Stimulated activated CD8-positive, alpha-beta memory T cell treated with anti-CD3 and anti-CD28 coated beads, Interleukin-12 subunit alpha, Interleukin-12 subunit beta, amount 100 ng/mL, for 4 hours (primary cell): ENCODE data around the gene LRRC4C.

Experiments
- DNase-seq: peaks from one replicate; pipeline ENCODE4 v3.0.0-alpha.2; 2020; ENCODE audit warnings: low read depth

Gene LRRC4C

GRCh38 chr11:41250408-41250935 lies 209.0 kb downstream of the LRRC4C start:
- DNase-seq: no peak

GRCh38 chr11:41247621-41248020 lies 211.8 kb downstream of the LRRC4C start:
- DNase-seq: no peak

DNA sequence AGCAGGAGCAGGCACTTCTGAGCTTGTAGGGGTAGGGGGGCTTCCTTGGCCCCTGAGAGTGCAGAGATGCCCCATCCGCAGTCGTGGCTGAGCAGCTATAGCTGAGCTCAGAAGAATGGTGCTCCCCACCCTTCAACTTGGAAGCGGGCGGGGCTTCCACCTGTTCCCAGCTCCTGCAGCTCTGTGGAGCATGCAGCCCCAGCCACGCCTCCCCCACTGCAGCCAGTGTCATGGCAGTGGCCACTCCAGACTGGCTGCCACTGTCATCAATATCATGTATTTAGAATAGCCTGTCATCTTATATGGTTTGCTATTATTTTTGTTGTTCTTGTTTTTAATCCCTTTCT lies 213.1 kb downstream of the LRRC4C start:
- no peak for DNase-seq

DNA sequence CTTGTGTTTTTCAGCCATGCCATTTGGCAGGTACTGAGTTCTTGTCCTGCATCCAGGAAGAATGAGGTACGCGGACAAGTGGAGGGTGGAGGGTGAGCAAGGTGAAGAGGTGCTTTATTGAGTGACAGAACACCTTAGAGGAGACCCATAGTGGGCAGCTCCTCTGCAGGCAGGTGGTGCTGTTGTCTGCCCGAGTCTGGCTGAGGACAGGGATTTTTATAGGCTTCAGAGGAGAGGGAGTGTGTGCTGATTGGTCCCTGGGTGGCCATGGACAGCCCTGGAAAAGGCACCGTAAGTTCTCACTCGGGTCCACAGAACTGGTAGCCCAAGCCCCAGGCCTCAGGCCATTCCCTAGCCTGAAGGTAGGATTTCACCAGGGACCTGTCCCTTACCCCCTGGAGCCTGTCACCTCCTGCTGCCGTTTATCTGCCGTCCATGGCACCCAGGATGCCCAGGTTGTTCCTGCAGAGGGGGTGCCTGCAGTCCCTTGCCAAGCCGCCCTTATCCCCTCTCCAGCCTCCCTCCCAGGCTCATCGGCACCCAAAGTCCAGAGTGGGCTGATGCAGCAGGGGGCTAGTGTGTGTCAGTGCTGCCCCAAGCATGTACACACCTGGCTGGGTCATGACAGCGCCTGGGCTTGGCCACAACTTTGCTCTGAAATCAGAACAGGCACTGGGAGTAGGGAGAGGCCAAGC lies 213.6 kb downstream of the LRRC4C start:
- no peak for DNase-seq

DNA sequence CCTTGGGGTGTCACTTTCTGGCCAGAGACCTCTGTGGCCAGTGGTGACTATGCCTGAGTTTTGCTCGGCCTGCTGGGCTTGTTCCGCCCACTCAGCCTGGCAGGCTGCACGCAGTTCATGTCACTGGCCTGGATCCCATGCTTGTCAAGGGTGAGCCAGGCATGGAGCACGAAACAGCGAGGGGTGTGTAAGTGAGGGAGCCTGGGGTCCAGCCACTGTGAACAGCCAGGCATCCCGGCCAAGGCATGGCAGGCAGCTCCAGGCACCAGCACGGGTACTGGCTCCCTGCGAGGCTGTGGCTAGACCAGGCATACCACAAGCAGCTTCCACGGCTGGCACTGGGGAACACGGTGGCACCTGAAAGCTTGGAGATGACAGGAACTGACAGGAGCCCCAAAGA lies 214.3 kb downstream of the LRRC4C start:
- no peak for DNase-seq

- DNase-seq: no peak
Observed at GRCh38 chr11:41237382-41237781, 222.1 kb downstream of the LRRC4C start.

- no peak for DNase-seq
Observed at GRCh38 chr11:41235668-41236067, 223.8 kb downstream of the LRRC4C start.

- DNase-seq: no peak
Observed at GRCh38 chr11:41225856-41226633, 233.4 kb downstream of the LRRC4C start.

DNA sequence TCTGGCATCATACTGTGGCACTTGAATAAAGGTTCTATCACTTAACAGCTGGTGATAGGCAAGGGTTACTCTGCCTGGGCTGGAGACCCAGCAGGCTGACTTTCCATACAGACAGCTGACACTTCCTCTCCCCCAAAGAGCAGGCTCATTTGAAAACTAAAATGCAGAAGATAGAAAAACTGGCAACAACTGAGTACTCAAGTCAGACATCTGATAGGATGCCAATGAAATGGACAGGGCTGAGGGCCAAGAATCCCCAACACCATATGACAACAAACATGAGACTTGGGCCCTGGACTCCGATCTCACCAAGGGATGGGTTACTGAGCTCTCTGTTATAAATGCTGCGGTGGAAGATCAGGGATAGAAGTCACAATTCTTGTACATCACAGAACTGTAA lies 237.2 kb downstream of the LRRC4C start:
- no peak for DNase-seq

DNA sequence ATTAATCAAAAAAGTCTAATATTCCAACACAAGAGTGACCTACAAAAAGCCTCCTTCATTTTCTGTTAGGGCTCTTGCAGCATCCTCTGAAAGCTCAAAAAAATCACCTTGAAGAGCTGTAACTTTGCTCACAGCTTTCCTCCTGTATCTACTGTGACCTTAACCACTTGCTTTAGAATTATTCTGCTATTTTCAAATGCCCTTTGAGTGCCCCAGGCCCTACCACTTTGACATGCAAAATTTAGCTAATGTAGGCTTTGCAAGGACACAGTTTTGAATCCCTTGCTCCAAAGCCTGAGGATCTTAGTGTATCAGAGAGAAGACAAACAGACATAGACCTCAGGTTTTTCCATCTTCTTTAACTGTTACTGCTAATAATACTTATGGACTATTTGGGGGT lies 253.1 kb downstream of the LRRC4C start:
- DNase-seq: no peak

DNA sequence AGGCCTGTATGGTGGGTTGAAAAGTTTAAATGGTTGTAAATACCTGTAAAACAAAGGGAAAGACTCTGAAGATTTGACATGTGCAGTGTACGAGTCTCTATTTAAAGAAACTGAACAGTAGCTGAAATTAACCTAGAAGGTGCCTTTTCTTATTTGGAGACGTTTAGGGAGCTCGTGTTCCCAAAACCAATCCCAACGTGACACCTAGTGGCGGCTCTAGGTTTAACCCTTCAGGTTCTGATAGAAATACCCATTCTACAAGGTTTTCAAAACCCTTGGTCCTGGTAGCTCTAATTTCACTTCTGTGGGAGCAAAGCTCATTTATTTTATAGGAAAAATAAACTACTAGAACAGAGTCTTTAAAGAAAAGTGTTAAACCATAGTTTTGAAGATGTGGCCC lies 258.3 kb downstream of the LRRC4C start:
- no peak for DNase-seq

DNA sequence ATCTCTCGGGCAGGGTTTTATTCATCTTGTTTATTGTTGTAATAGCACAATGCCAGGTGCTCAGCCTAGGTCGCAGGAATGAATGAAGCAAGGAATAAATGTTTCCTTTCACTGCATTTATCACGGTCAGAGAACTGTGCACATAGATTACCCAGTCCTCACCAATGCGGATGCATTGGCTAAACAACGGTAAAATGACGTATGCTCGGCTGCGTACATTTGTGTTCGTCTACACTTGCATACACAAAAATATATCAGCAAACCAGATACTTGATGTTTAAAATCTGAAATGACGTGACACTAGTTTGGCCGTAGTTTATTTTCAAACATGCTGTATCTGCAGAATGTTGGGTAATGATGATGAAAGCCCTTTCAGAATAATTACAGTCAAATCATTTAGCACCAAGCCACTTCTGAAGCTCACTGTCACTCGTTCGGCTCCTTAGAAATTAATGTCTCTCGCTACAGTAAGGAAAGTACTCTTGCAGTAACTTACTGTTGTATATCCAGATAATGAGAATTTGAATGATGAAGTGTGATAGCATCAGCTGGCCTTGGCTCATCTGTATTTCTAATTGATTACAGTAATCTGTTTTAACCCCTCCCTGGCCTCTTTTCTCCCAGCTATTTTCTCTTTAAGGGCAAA lies 268.9 kb downstream of the LRRC4C start:
- no peak for DNase-seq

DNA sequence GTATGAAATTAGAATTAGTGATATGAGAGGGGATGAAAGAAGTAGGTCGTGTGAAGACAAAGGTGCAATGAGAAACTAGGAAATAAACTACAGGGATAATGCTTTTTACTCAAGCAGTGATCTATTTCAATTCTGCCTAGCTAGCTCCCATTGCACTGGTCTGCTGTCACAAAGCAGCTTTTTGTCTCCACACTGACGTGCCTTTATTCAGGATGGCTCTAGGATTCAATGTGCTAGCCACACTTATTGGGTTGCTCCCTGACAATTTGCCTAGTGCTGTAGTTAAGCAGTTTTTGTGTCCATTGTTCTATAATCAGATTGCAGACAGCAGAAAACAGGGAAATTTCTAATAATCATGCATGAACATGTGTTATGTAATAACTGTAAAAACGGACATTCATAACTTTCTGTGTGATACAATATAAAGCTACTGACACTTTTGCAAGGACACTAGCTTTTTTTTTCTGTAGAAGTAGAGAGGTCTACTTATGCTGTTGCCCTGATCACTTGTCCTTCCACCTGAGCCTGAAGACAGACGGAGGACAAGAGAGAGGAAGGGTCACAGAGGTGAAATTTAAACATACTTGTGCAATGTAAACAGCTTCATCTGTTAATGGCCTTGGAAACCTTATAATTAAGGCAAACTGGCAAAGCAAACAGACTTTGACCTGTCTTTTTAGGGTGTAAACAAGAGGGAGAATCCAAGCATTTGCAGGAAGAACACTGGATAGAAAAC lies 269.6 kb downstream of the LRRC4C start:
- no peak for DNase-seq

DNA sequence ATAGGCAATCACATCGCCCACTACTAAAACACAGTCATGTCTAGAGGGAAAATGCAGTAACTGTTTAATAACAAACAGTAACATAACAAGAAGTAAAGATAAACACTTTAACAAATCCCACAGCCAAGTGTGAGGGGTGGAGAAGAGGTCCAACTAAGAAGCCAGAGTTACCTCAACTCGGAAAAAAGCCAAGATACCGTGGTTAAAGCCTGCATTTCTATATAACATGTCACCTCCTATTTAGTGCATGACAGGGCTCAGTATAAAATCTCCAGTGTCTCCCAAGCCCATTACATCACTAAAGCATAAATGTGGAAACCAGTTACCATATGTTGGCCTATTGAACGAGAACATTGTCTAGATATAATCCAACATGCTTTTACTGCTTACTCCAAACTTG lies 281.7 kb downstream of the LRRC4C start:
- no peak for DNase-seq

DNA sequence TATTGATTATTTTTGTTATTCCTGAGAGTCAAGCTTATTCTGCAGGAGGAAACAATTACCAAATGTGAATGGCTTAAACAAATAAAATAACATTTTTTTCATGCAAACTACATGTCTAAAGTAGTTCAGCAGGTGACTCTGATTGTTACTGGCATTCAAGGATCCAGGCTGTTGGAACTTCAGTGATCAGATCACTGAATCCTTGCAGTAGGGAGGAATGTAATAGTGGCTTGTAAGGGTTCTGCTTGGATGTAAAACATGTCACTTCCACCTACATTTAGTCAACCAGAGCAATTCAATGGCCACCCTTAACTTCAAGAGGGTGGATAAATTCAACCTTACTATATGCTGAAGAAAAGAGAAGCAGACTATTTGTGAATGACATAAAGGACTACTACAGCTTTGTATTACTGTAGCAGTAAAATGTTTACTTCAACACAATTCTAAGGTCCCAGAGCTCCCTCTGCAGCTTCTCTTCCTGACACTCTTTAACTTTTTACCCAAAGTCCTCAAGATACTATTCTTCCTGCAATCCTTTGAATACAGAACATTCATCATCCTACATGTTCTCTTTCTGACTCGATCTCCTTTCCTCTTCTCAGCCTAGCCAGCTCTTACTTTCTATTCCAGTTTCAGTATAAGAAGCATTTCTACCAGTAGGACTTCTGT lies 284.0 kb downstream of the LRRC4C start:
- no peak for DNase-seq

DNA sequence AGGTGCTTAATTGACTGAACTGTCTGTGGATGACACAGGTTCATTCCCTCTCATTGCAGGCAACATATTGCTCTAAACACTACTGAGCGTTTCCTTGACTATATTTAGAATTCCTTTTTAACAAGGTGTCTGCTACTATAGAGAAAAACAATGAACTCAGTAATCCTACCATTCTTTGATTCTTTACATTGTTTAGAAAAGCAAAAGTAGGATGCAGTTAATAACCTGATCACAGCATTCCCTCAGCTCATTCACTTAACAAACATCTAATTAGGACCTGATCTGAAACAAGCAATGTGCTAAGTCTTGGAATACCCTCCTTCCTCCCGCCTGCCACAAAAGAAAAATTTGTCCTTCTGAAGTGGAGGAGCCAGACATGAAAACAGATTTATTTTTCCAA lies 313.1 kb downstream of the LRRC4C start:
- DNase-seq: no peak

DNA sequence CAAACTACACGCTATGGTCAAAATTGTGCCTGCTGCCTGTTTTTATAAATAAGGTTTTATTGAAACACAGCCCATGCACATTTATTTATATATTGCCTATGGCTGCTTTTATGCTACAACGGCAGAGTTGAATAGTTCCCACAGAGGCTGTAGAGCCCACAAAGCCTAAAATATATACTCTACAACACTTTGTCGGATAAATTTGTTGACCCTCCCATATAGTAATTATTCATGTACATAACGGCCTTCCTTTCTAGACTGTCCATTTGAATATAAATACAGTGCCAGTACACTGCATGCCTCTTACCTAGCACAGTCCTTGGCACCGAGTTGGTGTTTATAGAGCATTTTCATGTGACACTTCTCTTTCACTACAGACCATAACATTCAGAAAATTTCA lies 314.0 kb downstream of the LRRC4C start:
- DNase-seq: no peak

DNA sequence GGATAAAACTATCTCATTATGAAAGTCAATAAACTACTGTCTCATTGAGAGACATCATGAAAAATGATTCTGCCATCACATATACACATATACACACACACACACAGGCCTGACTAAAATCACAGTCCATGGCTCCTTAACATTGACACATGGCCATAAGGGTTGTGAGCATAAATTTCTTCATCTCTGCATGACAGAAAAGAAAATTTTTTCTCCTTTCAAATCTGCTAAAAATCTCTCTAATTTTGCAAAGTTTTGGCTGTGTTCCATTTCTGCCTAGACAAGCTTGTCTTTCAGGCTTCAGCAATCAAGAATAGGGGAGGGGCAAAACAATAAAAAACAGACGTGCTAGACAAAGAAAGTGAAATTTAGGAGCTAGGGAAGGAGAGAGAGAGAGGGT lies 324.5 kb downstream of the LRRC4C start:
- no peak for DNase-seq

DNA sequence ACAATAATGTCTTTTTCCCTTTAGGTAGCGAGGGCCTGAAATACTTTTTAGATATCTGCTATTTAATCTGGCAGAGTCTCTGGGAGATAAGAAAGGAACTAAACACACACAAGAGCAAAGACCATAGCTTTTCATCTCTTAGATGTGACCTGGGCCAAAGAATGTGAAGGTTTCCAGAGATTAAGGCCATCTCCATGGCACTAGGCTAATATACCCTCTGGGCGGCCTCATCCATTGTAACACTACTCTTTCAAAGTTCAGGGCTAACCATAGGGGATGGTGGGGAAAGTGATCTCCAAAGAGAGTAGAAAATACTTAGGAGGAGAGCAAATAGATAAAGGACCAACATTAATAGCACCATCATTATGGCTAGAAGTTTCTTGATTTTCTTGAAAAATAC lies 326.4 kb downstream of the LRRC4C start:
- DNase-seq: no peak

- no peak for DNase-seq
Observed at GRCh38 chr11:41121600-41121999, 337.9 kb downstream of the LRRC4C start.

DNA sequence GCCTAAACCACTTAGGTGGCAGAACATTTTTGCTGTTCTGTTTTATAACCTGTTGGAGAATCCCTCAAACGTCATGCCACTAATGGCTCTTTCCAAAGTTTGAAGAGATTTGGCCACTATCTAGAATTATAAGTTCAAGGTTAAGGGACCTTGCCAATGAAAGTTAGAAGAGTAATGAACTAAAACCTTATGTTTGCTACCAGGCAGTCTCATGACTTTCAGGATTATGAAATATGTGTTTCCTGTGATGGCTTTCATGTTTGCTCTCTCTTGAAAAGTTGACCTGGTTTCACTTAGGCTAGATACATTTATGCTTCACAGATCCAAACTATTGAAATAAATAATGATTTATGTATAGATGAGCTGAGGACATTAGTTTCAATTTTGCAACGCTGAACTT lies 340.0 kb downstream of the LRRC4C start:
- no peak for DNase-seq

DNA sequence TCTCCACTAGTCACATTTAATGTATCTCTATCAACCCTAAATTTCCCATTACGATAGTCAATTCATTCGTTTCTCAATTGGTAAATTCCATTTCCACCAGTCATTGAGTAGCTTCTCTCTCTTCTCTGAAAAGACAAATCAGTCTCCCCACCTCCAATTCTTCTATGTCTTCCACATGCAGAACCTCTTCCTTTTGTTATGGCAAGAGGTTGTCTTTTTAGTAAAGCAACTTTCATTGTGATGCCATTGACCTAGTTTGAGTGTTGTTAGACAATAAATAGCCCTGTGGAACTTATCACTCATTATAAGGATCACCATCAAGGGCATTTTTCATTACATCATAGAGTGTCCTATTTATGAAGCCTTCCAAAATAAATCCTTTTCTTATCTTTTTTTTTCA lies 340.9 kb downstream of the LRRC4C start:
- DNase-seq: no peak
